ENCODE results near the gene DOCK6.

GRCh38 chr19:11191934-11192333 is 70.4 kb downstream of the DOCK6 start:
- TF ChIP-seq, protein P1, sequence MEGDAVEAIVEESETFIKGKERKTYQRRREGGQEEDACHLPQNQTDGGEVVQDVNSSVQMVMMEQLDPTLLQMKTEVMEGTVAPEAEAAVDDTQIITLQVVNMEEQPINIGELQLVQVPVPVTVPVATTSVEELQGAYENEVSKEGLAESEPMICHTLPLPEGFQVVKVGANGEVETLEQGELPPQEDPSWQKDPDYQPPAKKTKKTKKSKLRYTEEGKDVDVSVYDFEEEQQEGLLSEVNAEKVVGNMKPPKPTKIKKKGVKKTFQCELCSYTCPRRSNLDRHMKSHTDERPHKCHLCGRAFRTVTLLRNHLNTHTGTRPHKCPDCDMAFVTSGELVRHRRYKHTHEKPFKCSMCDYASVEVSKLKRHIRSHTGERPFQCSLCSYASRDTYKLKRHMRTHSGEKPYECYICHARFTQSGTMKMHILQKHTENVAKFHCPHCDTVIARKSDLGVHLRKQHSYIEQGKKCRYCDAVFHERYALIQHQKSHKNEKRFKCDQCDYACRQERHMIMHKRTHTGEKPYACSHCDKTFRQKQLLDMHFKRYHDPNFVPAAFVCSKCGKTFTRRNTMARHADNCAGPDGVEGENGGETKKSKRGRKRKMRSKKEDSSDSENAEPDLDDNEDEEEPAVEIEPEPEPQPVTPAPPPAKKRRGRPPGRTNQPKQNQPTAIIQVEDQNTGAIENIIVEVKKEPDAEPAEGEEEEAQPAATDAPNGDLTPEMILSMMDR (IDR thresholded peaks at IDR 0.05; ENCODE audit: low read length), result no peak
- TF ChIP-seq EZH2 (optimal IDR thresholded peaks at IDR 0.05; ENCODE audit: low read depth, low read length), result no peak
- no peak for TF ChIP-seq EZH2phosphoT487 (IDR thresholded peaks at IDR 0.05; ENCODE audit: low read length)

All from MM.1S (cell line).